Loucy (cell line): ENCODE results near the gene IGFALS.

ENCODE experiments used
- EZH2phosphoT487 ChIP-seq: fragments of 200-600 bp; IDR thresholded peaks from 2 replicates; pipeline ENCODE4 v1.6.1; 2018; ENCODE audit warnings: antibody characterized with exemption, mild to moderate bottlenecking, moderate library complexity, borderline replicate concordance
- TF ChIP-seq, protein P1 (sequence below): fragments of 200-600 bp; sonication (generic); conservative IDR thresholded peaks from 2 replicates; pipeline ENCODE4 v1.5.1; 2014; ENCODE audit warnings: mild to moderate bottlenecking, antibody characterized with exemption, low read length

DNA sequence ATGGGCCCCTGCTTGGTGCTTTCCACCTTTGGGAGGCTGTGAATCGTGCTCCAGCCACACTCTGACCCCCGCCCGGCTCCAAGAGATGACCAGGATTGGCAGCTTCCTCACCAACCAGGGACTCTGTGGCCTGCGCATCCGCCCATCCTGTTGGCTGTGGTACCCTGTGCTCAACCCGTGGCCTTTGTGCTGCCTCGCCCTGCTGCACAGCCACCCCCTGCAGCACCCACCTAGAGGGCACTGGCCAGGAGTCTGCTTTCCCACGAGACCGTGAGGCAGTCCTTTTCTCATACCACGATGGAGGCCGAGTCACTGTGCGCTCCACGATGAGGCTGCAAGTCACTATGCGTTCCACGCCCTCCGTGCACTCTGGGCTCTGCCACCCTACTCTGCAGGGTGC, 41.6 kb downstream of the IGFALS start:
- TF ChIP-seq, protein P1, sequence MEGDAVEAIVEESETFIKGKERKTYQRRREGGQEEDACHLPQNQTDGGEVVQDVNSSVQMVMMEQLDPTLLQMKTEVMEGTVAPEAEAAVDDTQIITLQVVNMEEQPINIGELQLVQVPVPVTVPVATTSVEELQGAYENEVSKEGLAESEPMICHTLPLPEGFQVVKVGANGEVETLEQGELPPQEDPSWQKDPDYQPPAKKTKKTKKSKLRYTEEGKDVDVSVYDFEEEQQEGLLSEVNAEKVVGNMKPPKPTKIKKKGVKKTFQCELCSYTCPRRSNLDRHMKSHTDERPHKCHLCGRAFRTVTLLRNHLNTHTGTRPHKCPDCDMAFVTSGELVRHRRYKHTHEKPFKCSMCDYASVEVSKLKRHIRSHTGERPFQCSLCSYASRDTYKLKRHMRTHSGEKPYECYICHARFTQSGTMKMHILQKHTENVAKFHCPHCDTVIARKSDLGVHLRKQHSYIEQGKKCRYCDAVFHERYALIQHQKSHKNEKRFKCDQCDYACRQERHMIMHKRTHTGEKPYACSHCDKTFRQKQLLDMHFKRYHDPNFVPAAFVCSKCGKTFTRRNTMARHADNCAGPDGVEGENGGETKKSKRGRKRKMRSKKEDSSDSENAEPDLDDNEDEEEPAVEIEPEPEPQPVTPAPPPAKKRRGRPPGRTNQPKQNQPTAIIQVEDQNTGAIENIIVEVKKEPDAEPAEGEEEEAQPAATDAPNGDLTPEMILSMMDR = no peak
- TF ChIP-seq EZH2phosphoT487 = no peak
